K562 (cell line): Measurements from ENCODE around the gene VSTM1. TPM values are rescaled to one million over a fixed set of nuclear protein-coding genes. Genes with fewer than 3 reads are reported as not detected.

Source experiments
- ATAC-seq: fragments of 200-7000 bp; cut with Tn5 transposase; 3 replicates; pipeline ENCODE4 v1.9.1; 2020; ENCODE audit warnings: moderate library complexity
- BruUV-seq: library from RNA; stranded (reverse); fragments of 400-500 nt; replicated peaks from 2 replicates; lab custom pipeline; 2021; lab: Mats Ljungman, UMichigan
- CTCF ChIA-PET: fragments of 300-600 bp; formaldehyde crosslinking; extraction: SDS; loops from one replicate; lab custom pipeline; 2021; ENCODE audit warnings: low intra/inter-chr PET ratio; lab: Yijun Ruan, JAX
- POLR2A ChIA-PET: fragments of 300-600, 350-650 bp; sonication (Branson Sonifier 250); formaldehyde crosslinking; extraction: SDS; loops from one replicate; lab custom pipeline; 2021; ENCODE audit warnings: antibody characterized with exemption, inconsistent platforms; lab: Yijun Ruan, JAX
- DNase-seq, 4 experiments: peaks; one replicate each; pipeline versions ENCODE4 v3.0.0 to v3.0.0-alpha.2; 2011 to 2018; ENCODE audit warnings: low spot score in 3 of 4, mixed read lengths in 3 of 4; ENCODE audit errors: extremely low read depth in 1 of 4
- FAIRE-seq: peaks from 2 replicates; lab custom pipeline; 2011; peaks lifted over from hg19 to GRCh38; lab: Jason Lieb, UNC
- H2AFZ ChIP-seq: 2 replicates; pipeline ENCODE4 v1.6.0; 2011; ENCODE audit warnings: low read depth, low read length, control low read depth, inconsistent platforms
- H3K27ac ChIP-seq: fragments of 200-600 bp; 3 replicates; pipeline ENCODE4 v1.8.0; 2011; ENCODE audit warnings: low read depth, mild to moderate bottlenecking, control low read depth, inconsistent platforms, low read length, moderate library complexity, mixed read lengths; ENCODE audit errors: extremely low read depth
- H3K27me3 ChIP-seq, 2 experiments: fragments of 300-600 bp in 1 of 2; 2 replicates in 1 of 2; 3 replicates in 1 of 2; pipeline versions ENCODE4 v1.6.0 to v1.8.0; 2011; ENCODE audit warnings: inconsistent platforms in 2 of 2, low read length in 2 of 2, mild to moderate bottlenecking in 1 of 2, mixed read lengths in 1 of 2, moderate library complexity in 1 of 2; ENCODE audit not compliant: control insufficient read depth in 2 of 2, insufficient read depth in 2 of 2
- H3K36me3 ChIP-seq: fragments of 300-600 bp; 3 replicates; pipeline ENCODE4 v1.8.0; 2011; ENCODE audit warnings: mild to moderate bottlenecking, low read length, inconsistent platforms; ENCODE audit not compliant: control insufficient read depth, insufficient read depth
- H3K4me1 ChIP-seq, 2 experiments: fragments of 200-600 bp in 1 of 2; replicated peaks in 1 of 2; 2 replicates in 1 of 2; 3 replicates in 1 of 2; pipeline versions ENCODE4 v1.5.1 to v1.8.0; 2011; ENCODE audit warnings: inconsistent platforms in 2 of 2, low read length in 2 of 2, mild to moderate bottlenecking in 1 of 2, mixed read lengths in 1 of 2, moderate library complexity in 1 of 2; ENCODE audit not compliant: control insufficient read depth in 2 of 2, insufficient read depth in 2 of 2
- H3K4me2 ChIP-seq: 2 replicates; pipeline ENCODE4 v1.6.1; 2011; ENCODE audit warnings: low read length, control low read depth, inconsistent platforms, mixed read lengths; ENCODE audit not compliant: insufficient read depth
- H3K4me3 ChIP-seq: fragments of 200-600 bp; sonication (generic), shearing (Covaris generic); 2 replicates; pipeline ENCODE4 v1.5.1; 2016; ENCODE audit warnings: control low read depth, inconsistent platforms
- H3K79me2 ChIP-seq: fragments of 200-600 bp; 3 replicates; pipeline ENCODE4 v1.8.0; 2011; ENCODE audit warnings: low read length, inconsistent platforms; ENCODE audit not compliant: control insufficient read depth, insufficient read depth
- H3K9ac ChIP-seq, 2 experiments: 2 replicates each; pipeline versions ENCODE4 v1.6.0 to v1.6.1; 2011; ENCODE audit warnings: low read depth in 2 of 2, low read length in 2 of 2, control low read depth in 1 of 2, inconsistent platforms in 1 of 2, mild to moderate bottlenecking in 1 of 2, mixed read lengths in 1 of 2; ENCODE audit not compliant: insufficient read depth in 1 of 2
- H3K9me1 ChIP-seq: one replicate; pipeline ENCODE4 v1.6.0; 2011; ENCODE audit warnings: inconsistent platforms, mild to moderate bottlenecking, low read length, moderate library complexity; ENCODE audit not compliant: control insufficient read depth, insufficient read depth
- H3K9me3 ChIP-seq: replicated peaks from 2 replicates; pipeline ENCODE4 v1.5.1; 2011; ENCODE audit warnings: low read depth, low read length, inconsistent platforms; ENCODE audit not compliant: control insufficient read depth, insufficient read depth
- H4K20me1 ChIP-seq: replicated peaks from 2 replicates; pipeline ENCODE4 v1.6.1; 2011; ENCODE audit warnings: low read length, inconsistent platforms, mixed read lengths; ENCODE audit not compliant: control insufficient read depth, insufficient read depth
- CTCF ChIP-seq, 3 experiments: IDR thresholded peaks in 2 of 3; conservative IDR thresholded peaks in 1 of 3; 2 replicates each; pipeline ENCODE4 v1.5.1; 2011 to 2012; ENCODE audit warnings: low read length in 3 of 3, mild to moderate bottlenecking in 3 of 3, control low read depth in 2 of 3, improper control_type of control experiment in 1 of 3, inconsistent platforms in 1 of 3, low read depth in 1 of 3, mixed read lengths in 1 of 3, moderate library complexity in 1 of 3; ENCODE audit not compliant: insufficient read depth in 2 of 3
- POU5F1 ChIP-seq: fragments of 150-350 bp; IDR thresholded peaks from 2 replicates; pipeline ENCODE4 v1.6.1; 2014; ENCODE audit warnings: borderline replicate concordance, low read length, low read depth, mild to moderate bottlenecking; ENCODE audit not compliant: partially characterized antibody
- RAD21 ChIP-seq, 2 experiments: fragments of 250-450 bp in 1 of 2; fragments of 450-650 bp in 1 of 2; sonication (Bioruptor Pico) in 1 of 2; formaldehyde crosslinking in 1 of 2; IDR thresholded peaks in 1 of 2; conservative IDR thresholded peaks in 1 of 2; 2 replicates each; pipeline versions ENCODE4 v1.4.0 to v1.8.0; 2020 to 2022; ENCODE audit warnings: mild to moderate bottlenecking in 2 of 2, moderate library complexity in 1 of 2
- SMC3 ChIP-seq: conservative IDR thresholded peaks from 2 replicates; pipeline ENCODE4 v1.6.1; 2011; ENCODE audit warnings: low read depth, low read length, improper control_type of control experiment; ENCODE audit not compliant: insufficient read depth
- THRB ChIP-seq: fragments of 450-650 bp; formaldehyde crosslinking; conservative IDR thresholded peaks from 2 replicates; pipeline ENCODE4 v1.4.0; 2022; ENCODE audit warnings: mild to moderate bottlenecking, missing genetic modification characterization
- ZBTB12 ChIP-seq: fragments of 250-450 bp; sonication (Bioruptor Pico); IDR thresholded peaks from 2 replicates; pipeline ENCODE4 v1.4.0; 2020
- ZBTB34 ChIP-seq: fragments of 250-450 bp; sonication (Bioruptor Pico); IDR thresholded peaks from 2 replicates; pipeline ENCODE4 v1.8.0; 2021; ENCODE audit warnings: mild to moderate bottlenecking, moderate library complexity
- WGBS: fragments of 100-300 bp; shearing (Covaris generic); methylation state at CpG from one replicate; pipeline ENCODE4 v1.1.6; 2016; ENCODE audit warnings: low coverage, mixed read lengths; ENCODE audit not compliant: insufficient coverage; ENCODE audit errors: missing lambda C conversion rate; 5-methylcytosine and 5-hydroxymethylcytosine counted together
- in situ Hi-C: fragments of 300-500 bp; cut with MboI; formaldehyde crosslinking; loops from 4 replicates; pipeline ENCODE4 v1.15.0; 2018; ENCODE audit warnings: inconsistent platforms, mixed read lengths
- intact Hi-C: fragments of 100-400 bp; cut with micrococcal nuclease; formaldehyde crosslinking; loops from 2 replicates; pipeline ENCODE4 v1.14.2; 2022
- polyA plus RNA-seq, 8 experiments: library from polyadenylated mRNA; depleted of rRNA in 4 of 8; stranded (reverse) in 5 of 8; unstranded in 3 of 8; fragments of >200 nt; fragmentation: Nextera tagmentation in 2 of 8; fragmentation: Illumina TruSeq in 1 of 8; extraction: Ambion mirVana in 2 of 8; extraction: Trizol in 1 of 8; gene quantifications; 2 replicates each; pipeline versions ENCODE4 v1.2.1 to v1.2.3, GENCODE V29; 2011 to 2014; ENCODE audit warnings: inconsistent platforms in 1 of 8, missing spikeins in 1 of 8
- total RNA-seq, 7 experiments: library from RNA; depleted of rRNA in 6 of 7; stranded (reverse); fragments of >200 nt in 6 of 7; fragmentation: Illumina TruSeq in 2 of 7; extraction: Trizol in 2 of 7; gene quantifications; 2 replicates each; pipeline versions ENCODE4 v1.2.1 to v1.2.3, GENCODE V29; 2011 to 2021; ENCODE audit warnings: low replicate concordance in 1 of 7

The VSTM1 gene
- total and polyA plus RNA-seq, 9 of the 15 experiments (the other 6 are each of a cell fraction or from before 2014, with no cell fraction given): not detected

- TF ChIP-seq THRB: no peak
Observed at GRCh38 chr19:54035215-54036178, 28.2 kb downstream of the VSTM1 start (continued).

GRCh38 chr19:54030895-54031586 lies 32.7 kb downstream of the VSTM1 start:
- ATAC-seq (peak; percentile 66), FAIRE-seq (peak; percentile 35), DNase-seq (peak; percentile 10 to 40 (median 14))
- in situ Hi-C loops (no loop called here), intact Hi-C loops (loop anchor here (5.0 kb wide), 1 partner anchor 239 kb away; no protein-coding TSS in a partner anchor)
- ChIA-PET CTCF (interaction anchor here (0.6 to 2.9 kb wide), 2 partner anchors 189 to 236 kb away, joined by 4 to 18 read pairs; no protein-coding TSS in a partner anchor), POLR2A (interaction anchor here (0.7 kb wide), 1 partner anchor 203 kb away, joined by 3 read pairs; no protein-coding TSS in a partner anchor)
- H3K4me2 ChIP-seq: 0 out of 2 replicates have a peak overlapping the region, but pooled peaks have one; percentile 29
- no peaks in the 10 kb centered on the region for H3K36me3 ChIP-seq
- no peaks in the 10 kb centered on the region; a peak in 1 of 5 replicates for H3K27me3 ChIP-seq
- H4K20me1 ChIP-seq: no peaks in the 10 kb centered on the region
- no peak overlapping the region for H3K9ac ChIP-seq
- WGBS: 3% methylated on average over 13 of the region's 13 CpGs
- no peaks in the 10 kb centered on the region for H3K9me3 ChIP-seq
- H3K4me3 ChIP-seq: no peak overlapping the region
- no TSS peak for BruUV-seq
- TF ChIP-seq CTCF (IDR thresholded peaks at IDR 0.05 in 2 of 3, conservative IDR thresholded peaks at IDR 0.05 in 1 of 3; ENCODE audit: insufficient read depth in 2 of 3, low read depth in 1 of 3, low read length in 3 of 3) (peak; percentile 46 to 63 (median 59); a peak in 4 of 6 replicates), ZBTB34 (no peak), RAD21 (CRISPR knock-in tag; conservative IDR thresholded peaks at IDR 0.05 in 1 of 2, IDR thresholded peaks at IDR 0.05 in 1 of 2) (peak; percentile 7 to 49; a peak in 2 of 4 replicates), ZBTB12 (CRISPR knock-in tag) (no peak), POU5F1 (no peak), SMC3 (peak; percentile 37; the same call in 1 of the 2 replicates)
- 0 out of 2 replicates have a peak overlapping the region, but pooled peaks have one; percentile 39 for H2AFZ ChIP-seq
- H3K9me1 ChIP-seq: no peaks in the 10 kb centered on the region
- H3K79me2 ChIP-seq: no peaks in the 10 kb centered on the region
- peaks cover 3% of the 10 kb centered on the region in 2 experiments; a peak in 1 of 5 replicates for H3K4me1 ChIP-seq
- H3K27ac ChIP-seq: no peak overlapping the region
